WTC11 (cell line): Measurements from ENCODE around the gene SSR2. TPM values are rescaled to one million over a fixed set of nuclear protein-coding genes. Genes with fewer than 3 reads are reported as not detected.

Source experiments
- ATAC-seq: fragments of 200-7000 bp; cut with Tn5 transposase; 2 replicates; pipeline ENCODE4 v1.10.0; 2021; ENCODE audit warnings: mild to moderate bottlenecking, moderate library complexity
- CTCF ChIA-PET: fragments of 300-600 bp; sonication (Branson Sonifier 250); formaldehyde crosslinking; loops from one replicate; lab custom pipeline; 2021; ENCODE audit warnings: antibody characterized with exemption; lab: Charles Lee
- POLR2A ChIA-PET: fragments of 350-600 bp; sonication (Branson Sonifier 250); formaldehyde crosslinking; loops from one replicate; lab custom pipeline; 2021; ENCODE audit warnings: antibody characterized with exemption; lab: Charles Lee
- DNase-seq: peaks from one replicate; pipeline ENCODE4 v3.0.0; 2021; ENCODE audit warnings: low spot score
- H3K27ac Mint-ChIP-seq: 2 replicates; pipeline ENCODE4 v1.8.0; 2021; ENCODE audit warnings: mixed read lengths
- H3K27me3 Mint-ChIP-seq: 2 replicates; pipeline ENCODE4 v1.8.0; 2021; ENCODE audit warnings: low read depth, mild to moderate bottlenecking, moderate library complexity, mixed read lengths
- H3K36me3 Mint-ChIP-seq: 2 replicates; pipeline ENCODE4 v1.8.0; 2021; ENCODE audit warnings: mixed read lengths
- H3K4me1 Mint-ChIP-seq: 2 replicates; pipeline ENCODE4 v1.8.0; 2022; ENCODE audit warnings: mixed read lengths
- H3K4me3 Mint-ChIP-seq: 2 replicates; pipeline ENCODE4 v1.8.0; 2021; ENCODE audit warnings: mild to moderate bottlenecking, moderate library complexity, mixed read lengths
- H3K9me3 Mint-ChIP-seq: 2 replicates; pipeline ENCODE4 v1.8.0; 2021; ENCODE audit warnings: mixed read lengths
- ATF2 ChIP-seq: sonication (generic); formaldehyde crosslinking; IDR thresholded peaks from 2 replicates; pipeline ENCODE4 v1.8.1; 2022; ENCODE audit warnings: low read depth, missing genetic modification reagents, borderline replicate concordance
- CTCF ChIP-seq: fragments of 200-600 bp; IDR thresholded peaks from 2 replicates; pipeline ENCODE4 v1.8.0; 2022; ENCODE audit warnings: antibody characterized with exemption
- ERG ChIP-seq: fragments of 250-450 bp; sonication (Bioruptor Pico); IDR thresholded peaks from 2 replicates; pipeline ENCODE4 v1.8.0; 2021; ENCODE audit warnings: mild to moderate bottlenecking
- ESRRA ChIP-seq: sonication (generic); formaldehyde crosslinking; IDR thresholded peaks from 2 replicates; pipeline ENCODE4 v1.8.1; 2022; ENCODE audit warnings: mild to moderate bottlenecking, missing genetic modification reagents, borderline replicate concordance
- ETV6 ChIP-seq: sonication (generic); formaldehyde crosslinking; IDR thresholded peaks from 2 replicates; pipeline ENCODE4 v1.8.1; 2022; ENCODE audit warnings: mild to moderate bottlenecking, missing genetic modification reagents
- GRHL2 ChIP-seq: fragments of 250-450 bp; sonication (Bioruptor Pico); IDR thresholded peaks from 2 replicates; pipeline ENCODE4 v1.8.0; 2022; ENCODE audit warnings: mild to moderate bottlenecking, moderate library complexity; ENCODE audit not compliant: insufficient replicate concordance, severe bottlenecking
- KAT7 ChIP-seq: sonication (generic); formaldehyde crosslinking; IDR thresholded peaks from 2 replicates; pipeline ENCODE4 v1.8.1; 2023; ENCODE audit warnings: missing genetic modification reagents, mild to moderate bottlenecking, borderline replicate concordance
- MAX ChIP-seq: sonication (generic); formaldehyde crosslinking; IDR thresholded peaks from 2 replicates; pipeline ENCODE4 v1.8.0; 2022; ENCODE audit warnings: mild to moderate bottlenecking, missing genetic modification reagents
- MYBL2 ChIP-seq: sonication (generic); formaldehyde crosslinking; IDR thresholded peaks from 2 replicates; pipeline ENCODE4 v1.8.1; 2023; ENCODE audit warnings: mild to moderate bottlenecking, moderate library complexity, missing genetic modification reagents
- NR3C1 ChIP-seq: sonication (generic); formaldehyde crosslinking; conservative IDR thresholded peaks from 2 replicates; pipeline ENCODE4 v1.8.1; 2023; ENCODE audit warnings: low read depth, mild to moderate bottlenecking, missing genetic modification reagents
- PRRX2 ChIP-seq: fragments of 250-450 bp; sonication (Bioruptor Pico); IDR thresholded peaks from 2 replicates; pipeline ENCODE4 v1.8.0; 2021; ENCODE audit warnings: mild to moderate bottlenecking
- SP1 ChIP-seq: sonication (generic); formaldehyde crosslinking; conservative IDR thresholded peaks from 2 replicates; pipeline ENCODE4 v1.8.1; 2022; ENCODE audit warnings: missing genetic modification reagents
- USF2 ChIP-seq: sonication (generic); formaldehyde crosslinking; IDR thresholded peaks from 2 replicates; pipeline ENCODE4 v1.8.1; 2023; ENCODE audit warnings: mild to moderate bottlenecking, missing genetic modification reagents, moderate library complexity
- ZBTB21 ChIP-seq: sonication (generic); formaldehyde crosslinking; IDR thresholded peaks from 2 replicates; pipeline ENCODE4 v1.8.1; 2023; ENCODE audit warnings: mild to moderate bottlenecking, missing genetic modification reagents, borderline replicate concordance
- ZMAT4 ChIP-seq: fragments of 250-450 bp; sonication (Bioruptor Pico); IDR thresholded peaks from 2 replicates; pipeline ENCODE4 v1.9.0; 2021; ENCODE audit warnings: mild to moderate bottlenecking
- ZNF138 ChIP-seq: sonication (generic); formaldehyde crosslinking; conservative IDR thresholded peaks from 2 replicates; pipeline ENCODE4 v1.8.1; 2022; ENCODE audit warnings: mild to moderate bottlenecking, moderate library complexity, missing genetic modification reagents
- ZNF232 ChIP-seq: sonication (generic); formaldehyde crosslinking; IDR thresholded peaks from 2 replicates; pipeline ENCODE4 v1.8.0; 2022; ENCODE audit warnings: mild to moderate bottlenecking, missing genetic modification reagents
- ZNF281 ChIP-seq: sonication (generic); formaldehyde crosslinking; IDR thresholded peaks from 2 replicates; pipeline ENCODE4 v1.8.0; 2023; ENCODE audit warnings: mild to moderate bottlenecking, missing genetic modification reagents
- ZNF317 ChIP-seq: sonication (generic); formaldehyde crosslinking; IDR thresholded peaks from 2 replicates; pipeline ENCODE4 v1.8.1; 2023; ENCODE audit warnings: low read depth, mild to moderate bottlenecking, moderate library complexity, missing genetic modification reagents, borderline replicate concordance
- ZNF423 ChIP-seq: fragments of 250-450 bp; sonication (Bioruptor Pico); IDR thresholded peaks from 2 replicates; pipeline ENCODE4 v2.1.2; 2022; ENCODE audit warnings: mild to moderate bottlenecking, moderate library complexity
- total RNA-seq: library from RNA; stranded (reverse); gene quantifications from 3 replicates; pipeline ENCODE4 v1.2.3, GENCODE V29; 2021

Gene SSR2
- total RNA-seq, 1 experiment from 2014 or later: 175 TPM

GRCh38 chr1:156062189-156062588 lies 41.4 kb upstream of the SSR2 start:
- Mint-ChIP-seq H3K9me3 (no peaks in the 10 kb centered on the region), H3K27ac (peak overlapping the region; percentile 15; the same call in 1 of the 2 replicates), H3K36me3 (peaks cover 6% of the 10 kb centered on the region), H3K27me3 (no peaks in the 10 kb centered on the region), H3K4me3 (peak overlapping the region; percentile 90), H3K4me1 (peaks cover 40% of the 10 kb centered on the region)
- TF ChIP-seq ERG (CRISPR knock-in tag) (no peak), ATF2 (no peak), NR3C1 (CRISPR knock-in tag) (no peak), CTCF (no peak)
- no peak for DNase-seq
- no peak for ATAC-seq
- ChIA-PET CTCF (interaction anchor here (0.7 to 5.0 kb wide), 8 partner anchors 9 to 124 kb away, joined by 3 to 74 read pairs (median 9); partner anchors contain the start of genes ARHGEF2 and UBQLN4), POLR2A (no interaction called here)

GRCh38 chr1:156060937-156061636 lies 40.3 kb upstream of the SSR2 start, which contains the start of gene RAB25:
TSS of gene RAB25 (plus strand) at chr1:156061160. CDS start at chr1:156061401, 241 bp downstream.
- peak within 1 kb of the TSS; percentile 90 for H3K4me3 Mint-ChIP-seq
- ChIA-PET CTCF (interaction anchor here (0.7 to 2.0 kb wide), 20 partner anchors 8 to 123 kb away, joined by 3 to 16 read pairs (median 6); partner anchors contain the start of genes ARHGEF2, MEX3A and UBQLN4), POLR2A (interaction anchor here (0.5 to 1.6 kb wide), 16 partner anchors 10 to 127 kb away, joined by 3 to 17 read pairs (median 4); partner anchors contain the start of genes ARHGEF2, KHDC4 and MEX3A)
- ATAC-seq (peak; percentile 83), DNase-seq (peak; percentile 80)
- H3K9me3 Mint-ChIP-seq: no peaks in the 10 kb centered on the region
- H3K27ac Mint-ChIP-seq: peak within 1 kb of the TSS; percentile 98
- peaks cover 6% of the 10 kb centered on the region for H3K36me3 Mint-ChIP-seq
- TF ChIP-seq ZNF423 (CRISPR knock-in tag) (peak; percentile 94), SP1 (CRISPR knock-in tag) (peak; percentile 38; the same call in 1 of the 2 replicates), GRHL2 (CRISPR knock-in tag) (no peak), PRRX2 (CRISPR knock-in tag) (0 out of 2 replicates have a peak, but pooled peaks have one; percentile 19), MYBL2 (CRISPR knock-in tag) (0 out of 2 replicates have a peak, but pooled peaks have one; percentile 15), ESRRA (CRISPR knock-in tag) (no peak), ZNF317 (CRISPR knock-in tag) (no peak), ETV6 (CRISPR knock-in tag) (no peak), ZNF232 (CRISPR knock-in tag) (no peak), USF2 (CRISPR knock-in tag) (no peak), ZMAT4 (CRISPR knock-in tag) (no peak), ERG (CRISPR knock-in tag) (peak; percentile 56; the same call in 1 of the 2 replicates), NR3C1 (CRISPR knock-in tag) (no peak), KAT7 (CRISPR knock-in tag) (peak; percentile 48; the same call in 1 of the 2 replicates), ZNF281 (0 out of 2 replicates have a peak, but pooled peaks have one; percentile 40), MAX (CRISPR knock-in tag) (peak; percentile 58), ZNF138 (0 out of 2 replicates have a peak, but pooled peaks have one; percentile 14), ZBTB21 (CRISPR knock-in tag) (peak; percentile 85)
- H3K27me3 Mint-ChIP-seq: no peaks in the 10 kb centered on the region
- peaks cover 37% of the 10 kb centered on the region for H3K4me1 Mint-ChIP-seq
